HG03135 (cell line): Measurements from ENCODE around the gene SMAP2.

Experiments used
- ATAC-seq: cut with Tn5 transposase; IDR thresholded peaks from one replicate; pipeline ENCODE4 v1.9.1; 2021; ENCODE audit warnings: mild to moderate bottlenecking, moderate library complexity; ENCODE audit not compliant: unreplicated experiment

SMAP2 gene

GRCh38 chr1:40389322-40389803 is 15.8 kb downstream of the SMAP2 start:
- ATAC-seq, result no peak

- ATAC-seq, result no peak
These were observed 16.5 kb downstream of the SMAP2 start for GRCh38 chr1:40389871-40390560.

- no peak for ATAC-seq
These were observed 17.3 kb downstream of the SMAP2 start for GRCh38 chr1:40390857-40391256.

GRCh38 chr1:40391688-40392145 is 18.2 kb downstream of the SMAP2 start:
- ATAC-seq, result no peak

- no peak for ATAC-seq
These were observed 18.7 kb downstream of the SMAP2 start for GRCh38 chr1:40392221-40392620.

- no peak for ATAC-seq
These were observed 19.6 kb downstream of the SMAP2 start for GRCh38 chr1:40393173-40393572.

- ATAC-seq, result no peak
These were observed 21.1 kb downstream of the SMAP2 start for GRCh38 chr1:40394491-40395172.

- no peak for ATAC-seq
These were observed 22.0 kb downstream of the SMAP2 start for GRCh38 chr1:40395190-40396175.

GRCh38 chr1:40396420-40396819 is 22.9 kb downstream of the SMAP2 start:
- no peak for ATAC-seq

GRCh38 chr1:40397258-40397657 is 23.7 kb downstream of the SMAP2 start:
- no peak for ATAC-seq

GRCh38 chr1:40399984-40400704 is 26.6 kb downstream of the SMAP2 start:
- peak; percentile 55 for ATAC-seq

GRCh38 chr1:40401473-40402201 is 28.1 kb downstream of the SMAP2 start:
- no peak for ATAC-seq

- ATAC-seq, result no peak
These were observed 31.3 kb downstream of the SMAP2 start for GRCh38 chr1:40404670-40405462.

- ATAC-seq, result no peak
These were observed 32.3 kb downstream of the SMAP2 start for GRCh38 chr1:40405812-40406211.

- no peak for ATAC-seq
These were observed 33.9 kb downstream of the SMAP2 start for GRCh38 chr1:40407453-40407852.

GRCh38 chr1:40409467-40409866 is 35.9 kb downstream of the SMAP2 start:
- ATAC-seq, result no peak

GRCh38 chr1:40411294-40411693 is 37.8 kb downstream of the SMAP2 start:
- ATAC-seq, result no peak

GRCh38 chr1:40411843-40412242 is 38.3 kb downstream of the SMAP2 start:
- ATAC-seq, result no peak
